ENCODE measurements around the gene WNT8B. TPM values are rescaled to one million over a fixed set of nuclear protein-coding genes. Genes with fewer than 3 reads are reported as not detected.

WNT8B gene
- total and polyA plus RNA-seq, 2 donors, result 0.14 to 0.18 TPM

- no peak overlapping the region for H3K27ac ChIP-seq (ENCODE audit: low read depth in 1 of 2, low read length in 1 of 2)
- H3K27me3 ChIP-seq (ENCODE audit: control insufficient read depth in 2 of 2, insufficient read depth in 1 of 2, low read length in 1 of 2), result peaks cover 0 to 49% of the 10 kb centered on the region in 2 donors
- DNase-seq (ENCODE audit: low read depth in 6 of 9, low spot score in 9 of 9), result no peak
- H3K36me3 ChIP-seq (ENCODE audit: control insufficient read depth in 2 of 2, insufficient read depth in 2 of 2, low read length in 1 of 2), result peaks cover 1 to 3% of the 10 kb centered on the region in 2 donors
- peaks cover 6 to 20% of the 10 kb centered on the region in 2 donors for H3K4me1 ChIP-seq (ENCODE audit: control insufficient read depth in 2 of 2, insufficient read depth in 2 of 2, low read length in 2 of 2)
- 95% methylated on average over 2 of the region's 2 CpGs for WGBS
- H3K4me3 ChIP-seq (ENCODE audit: low read length in 2 of 2), result no peak overlapping the region
- H3K9me3 ChIP-seq (ENCODE audit: control insufficient read depth in 2 of 2, insufficient read depth in 1 of 2, low read length in 1 of 2), result peaks cover 0 to 7% of the 10 kb centered on the region in 2 donors
These were observed 17.2 kb downstream of the WNT8B start for GRCh38 chr10:100480002-100480401.

- Histone ChIP-seq H3K27me3 (ENCODE audit: control insufficient read depth in 2 of 2, insufficient read depth in 1 of 2, low read length in 1 of 2) (peaks cover 0 to 49% of the 10 kb centered on the region in 2 donors), H3K4me3 (ENCODE audit: low read length in 2 of 2) (peak overlapping the region; percentile 23 to 47), H3K4me1 (ENCODE audit: control insufficient read depth in 2 of 2, insufficient read depth in 2 of 2, low read length in 2 of 2) (peaks cover 6 to 20% of the 10 kb centered on the region in 2 donors), H3K36me3 (ENCODE audit: control insufficient read depth in 2 of 2, insufficient read depth in 2 of 2, low read length in 1 of 2) (peaks cover 12 to 14% of the 10 kb centered on the region in 2 donors), H3K9me3 (ENCODE audit: control insufficient read depth in 2 of 2, insufficient read depth in 1 of 2, low read length in 1 of 2) (peaks cover 0 to 7% of the 10 kb centered on the region in 2 donors), H3K27ac (ENCODE audit: low read depth in 1 of 2, low read length in 1 of 2) (no peak overlapping the region)
- 3% methylated on average over 19 of the region's 19 CpGs for WGBS
- DNase-seq (ENCODE audit: low read depth in 6 of 9, low spot score in 9 of 9), result peak; percentile 73 to 96 (median 94)
These were observed 18.8 kb downstream of the WNT8B start for GRCh38 chr10:100481462-100482081.

GRCh38 chr10:100482181-100482833, 19.5 kb downstream of the WNT8B start:
- H3K36me3 ChIP-seq (ENCODE audit: control insufficient read depth in 2 of 2, insufficient read depth in 2 of 2, low read length in 1 of 2), result peaks cover 19 to 20% of the 10 kb centered on the region in 2 donors
- H3K4me3 ChIP-seq (ENCODE audit: low read length in 2 of 2), result peak overlapping the region; percentile 23 to 47
- peaks cover 6 to 20% of the 10 kb centered on the region in 2 donors for H3K4me1 ChIP-seq (ENCODE audit: control insufficient read depth in 2 of 2, insufficient read depth in 2 of 2, low read length in 2 of 2)
- H3K27me3 ChIP-seq (ENCODE audit: control insufficient read depth in 2 of 2, insufficient read depth in 1 of 2, low read length in 1 of 2), result peaks cover 0 to 49% of the 10 kb centered on the region in 2 donors
- peak; percentile 31 to 81 (median 66) for DNase-seq (ENCODE audit: low read depth in 6 of 9, low spot score in 9 of 9)
- WGBS, result under 1% methylated on average over 59 of the region's 59 CpGs
- H3K27ac ChIP-seq (ENCODE audit: low read depth in 1 of 2, low read length in 1 of 2), result no peak overlapping the region
- H3K9me3 ChIP-seq (ENCODE audit: control insufficient read depth in 2 of 2, insufficient read depth in 1 of 2, low read length in 1 of 2), result peaks cover 0 to 7% of the 10 kb centered on the region in 2 donors

GRCh38 chr10:100482834-100483185, 20.0 kb downstream of the WNT8B start:
- peaks cover 0 to 7% of the 10 kb centered on the region in 2 donors for H3K9me3 ChIP-seq (ENCODE audit: control insufficient read depth in 2 of 2, insufficient read depth in 1 of 2, low read length in 1 of 2)
- no peak overlapping the region for H3K4me3 ChIP-seq (ENCODE audit: low read length in 2 of 2)
- 55% methylated on average over 5 of the region's 5 CpGs for WGBS
- H3K36me3 ChIP-seq (ENCODE audit: control insufficient read depth in 2 of 2, insufficient read depth in 2 of 2, low read length in 1 of 2), result peaks cover 24 to 25% of the 10 kb centered on the region in 2 donors
- peaks cover 0 to 48% of the 10 kb centered on the region in 2 donors for H3K27me3 ChIP-seq (ENCODE audit: control insufficient read depth in 2 of 2, insufficient read depth in 1 of 2, low read length in 1 of 2)
- no peak for DNase-seq (ENCODE audit: low read depth in 6 of 9, low spot score in 9 of 9)
- no peak overlapping the region for H3K27ac ChIP-seq (ENCODE audit: low read depth in 1 of 2, low read length in 1 of 2)
- peaks cover 6 to 20% of the 10 kb centered on the region in 2 donors for H3K4me1 ChIP-seq (ENCODE audit: control insufficient read depth in 2 of 2, insufficient read depth in 2 of 2, low read length in 2 of 2)

- no peak overlapping the region for H3K4me3 ChIP-seq (ENCODE audit: low read length in 2 of 2)
- 97% methylated on average over 5 of the region's 5 CpGs for WGBS
- H3K27me3 ChIP-seq (ENCODE audit: control insufficient read depth in 2 of 2, insufficient read depth in 1 of 2, low read length in 1 of 2), result peaks cover 0 to 38% of the 10 kb centered on the region in 2 donors
- H3K9me3 ChIP-seq (ENCODE audit: control insufficient read depth in 2 of 2, insufficient read depth in 1 of 2, low read length in 1 of 2), result peaks cover 0 to 7% of the 10 kb centered on the region in 2 donors
- peaks cover 6 to 20% of the 10 kb centered on the region in 2 donors for H3K4me1 ChIP-seq (ENCODE audit: control insufficient read depth in 2 of 2, insufficient read depth in 2 of 2, low read length in 2 of 2)
- H3K36me3 ChIP-seq (ENCODE audit: control insufficient read depth in 2 of 2, insufficient read depth in 2 of 2, low read length in 1 of 2), result peaks cover 34 to 35% of the 10 kb centered on the region in 2 donors
- H3K27ac ChIP-seq (ENCODE audit: low read depth in 1 of 2, low read length in 1 of 2), result no peak overlapping the region
- no peak for DNase-seq (ENCODE audit: low read depth in 6 of 9, low spot score in 9 of 9)
These were observed 21.3 kb downstream of the WNT8B start for GRCh38 chr10:100483876-100484666.

GRCh38 chr10:100485366-100485765, 22.6 kb downstream of the WNT8B start:
- H3K27me3 ChIP-seq (ENCODE audit: control insufficient read depth in 2 of 2, insufficient read depth in 1 of 2, low read length in 1 of 2), result peaks cover 0 to 26% of the 10 kb centered on the region in 2 donors
- H3K9me3 ChIP-seq (ENCODE audit: control insufficient read depth in 2 of 2, insufficient read depth in 1 of 2, low read length in 1 of 2), result peaks cover 0 to 7% of the 10 kb centered on the region in 2 donors
- no peak overlapping the region for H3K27ac ChIP-seq (ENCODE audit: low read depth in 1 of 2, low read length in 1 of 2)
- peaks cover 45 to 46% of the 10 kb centered on the region in 2 donors for H3K36me3 ChIP-seq (ENCODE audit: control insufficient read depth in 2 of 2, insufficient read depth in 2 of 2, low read length in 1 of 2)
- no peak overlapping the region for H3K4me3 ChIP-seq (ENCODE audit: low read length in 2 of 2)
- H3K4me1 ChIP-seq (ENCODE audit: control insufficient read depth in 2 of 2, insufficient read depth in 2 of 2, low read length in 2 of 2), result peaks cover 6 to 20% of the 10 kb centered on the region in 2 donors
- WGBS, result 97% methylated on average over 8 of the region's 8 CpGs
- no peak for DNase-seq (ENCODE audit: low read depth in 6 of 9, low spot score in 9 of 9)

GRCh38 chr10:100485801-100486495, 23.1 kb downstream of the WNT8B start:
- DNase-seq (ENCODE audit: low read depth in 6 of 9, low spot score in 9 of 9), result no peak
- WGBS, result 98% methylated on average over 10 of the region's 10 CpGs
- Histone ChIP-seq H3K36me3 (ENCODE audit: control insufficient read depth in 2 of 2, insufficient read depth in 2 of 2, low read length in 1 of 2) (peaks cover 45 to 50% of the 10 kb centered on the region in 2 donors), H3K9me3 (ENCODE audit: control insufficient read depth in 2 of 2, insufficient read depth in 1 of 2, low read length in 1 of 2) (peaks cover 0 to 7% of the 10 kb centered on the region in 2 donors), H3K27me3 (ENCODE audit: control insufficient read depth in 2 of 2, insufficient read depth in 1 of 2, low read length in 1 of 2) (peaks cover 0 to 20% of the 10 kb centered on the region in 2 donors), H3K4me3 (ENCODE audit: low read length in 2 of 2) (no peak overlapping the region), H3K27ac (ENCODE audit: low read depth in 1 of 2, low read length in 1 of 2) (no peak overlapping the region), H3K4me1 (ENCODE audit: control insufficient read depth in 2 of 2, insufficient read depth in 2 of 2, low read length in 2 of 2) (peaks cover 6 to 20% of the 10 kb centered on the region in 2 donors)

- DNase-seq (ENCODE audit: low read depth in 6 of 9, low spot score in 9 of 9), result no peak
- Histone ChIP-seq H3K36me3 (ENCODE audit: control insufficient read depth in 2 of 2, insufficient read depth in 2 of 2, low read length in 1 of 2) (peaks cover 45 to 55% of the 10 kb centered on the region in 2 donors), H3K27ac (ENCODE audit: low read depth in 1 of 2, low read length in 1 of 2) (no peak overlapping the region), H3K27me3 (ENCODE audit: control insufficient read depth in 2 of 2, insufficient read depth in 1 of 2, low read length in 1 of 2) (peaks cover 0 to 6% of the 10 kb centered on the region in 2 donors), H3K4me1 (ENCODE audit: control insufficient read depth in 2 of 2, insufficient read depth in 2 of 2, low read length in 2 of 2) (peaks cover 0 to 7% of the 10 kb centered on the region in 2 donors), H3K9me3 (ENCODE audit: control insufficient read depth in 2 of 2, insufficient read depth in 1 of 2, low read length in 1 of 2) (no peaks in the 10 kb centered on the region), H3K4me3 (ENCODE audit: low read length in 2 of 2) (no peak overlapping the region)
- 97% methylated on average over 6 of the region's 6 CpGs for WGBS
These were observed 24.7 kb downstream of the WNT8B start for GRCh38 chr10:100487529-100487928.

All from thymus (tissue), 11 donors.